SK-N-SH (cell line): ENCODE results near the gene OR6B3.

Experiments used
- CTCF ChIP-seq: fragments of 200-600 bp; sonication (generic); IDR thresholded peaks from 2 replicates; pipeline ENCODE4 v1.6.1; 2017; ENCODE audit warnings: antibody characterized with exemption, mild to moderate bottlenecking, moderate library complexity
- EP300 ChIP-seq, 2 experiments: IDR thresholded peaks; 2 replicates each; pipeline versions ENCODE4 v1.4.0 to v1.6.1; 2012; ENCODE audit warnings: borderline replicate concordance in 1 of 2, low read depth in 1 of 2, low read length in 1 of 2
- GABPA ChIP-seq: IDR thresholded peaks from 2 replicates; pipeline ENCODE4 v1.4.0; 2012; ENCODE audit warnings: low read depth, mild to moderate bottlenecking
- IRF3 ChIP-seq: fragments of 150-350 bp; IDR thresholded peaks from 2 replicates; pipeline ENCODE4 v1.6.1; 2016; ENCODE audit warnings: mild to moderate bottlenecking, low read depth, low read length
- JUND ChIP-seq: IDR thresholded peaks from 2 replicates; pipeline ENCODE4 v1.4.0; 2012
- MAX ChIP-seq: IDR thresholded peaks from 2 replicates; pipeline ENCODE4 v1.4.0; 2012; ENCODE audit warnings: low read depth
- PBX3 ChIP-seq: IDR thresholded peaks from 2 replicates; pipeline ENCODE4; 2012
- RCOR1 ChIP-seq: fragments of 150-350 bp; IDR thresholded peaks from 2 replicates; pipeline ENCODE4 v1.6.1; 2017; ENCODE audit warnings: antibody characterized with exemption, low read length
- RFX5 ChIP-seq: IDR thresholded peaks from 2 replicates; pipeline ENCODE4 v1.6.1; 2012; ENCODE audit warnings: mild to moderate bottlenecking, improper control_type of control experiment, low read length
- TAF1 ChIP-seq: IDR thresholded peaks from 2 replicates; pipeline ENCODE4 v1.6.1; 2012; ENCODE audit warnings: low read depth, mild to moderate bottlenecking, low read length, moderate library complexity, borderline replicate concordance
- TEAD4 ChIP-seq: IDR thresholded peaks from 2 replicates; pipeline ENCODE4 v1.4.0; 2012; ENCODE audit warnings: mild to moderate bottlenecking, borderline replicate concordance; ENCODE audit not compliant: insufficient read depth
- YY1 ChIP-seq: IDR thresholded peaks from 2 replicates; pipeline ENCODE4 v1.4.0; 2012; ENCODE audit warnings: low read depth, mild to moderate bottlenecking
- ZBTB33 ChIP-seq: IDR thresholded peaks from 2 replicates; pipeline ENCODE4 v1.4.0; 2012; ENCODE audit warnings: low read depth, borderline replicate concordance

GRCh38 chr2:240052524-240052923, 797 bp downstream of the OR6B3 start:
- no peak for TF ChIP-seq CTCF
- TF ChIP-seq TEAD4 = no peak
- no peak for TF ChIP-seq PBX3
- TF ChIP-seq YY1 = no peak
- TF ChIP-seq ZBTB33 = no peak
- TF ChIP-seq EP300 (IDR thresholded peaks at IDR 0.05; ENCODE audit: borderline replicate concordance in 1 of 2, low read depth in 1 of 2, low read length in 1 of 2) = no peak
- no peak for TF ChIP-seq RFX5
- TF ChIP-seq GABPA = no peak
- no peak for TF ChIP-seq JUND
- no peak for TF ChIP-seq IRF3
- no peak for TF ChIP-seq TAF1
- TF ChIP-seq MAX = no peak
- TF ChIP-seq RCOR1 = no peak
